ENCODE measurements around the gene CSK.
A peak's percentile ranks its signal among the peaks of the same experiment; 100 is the strongest.

CSK gene

GRCh38 chr15:74779162-74779648, 2.7 kb upstream of the CSK start:
- no peak for TF ChIP-seq CTCF (conservative IDR thresholded peaks at IDR 0.05)
- peak overlapping the region; percentile 5 for H3K27ac ChIP-seq

DNA sequence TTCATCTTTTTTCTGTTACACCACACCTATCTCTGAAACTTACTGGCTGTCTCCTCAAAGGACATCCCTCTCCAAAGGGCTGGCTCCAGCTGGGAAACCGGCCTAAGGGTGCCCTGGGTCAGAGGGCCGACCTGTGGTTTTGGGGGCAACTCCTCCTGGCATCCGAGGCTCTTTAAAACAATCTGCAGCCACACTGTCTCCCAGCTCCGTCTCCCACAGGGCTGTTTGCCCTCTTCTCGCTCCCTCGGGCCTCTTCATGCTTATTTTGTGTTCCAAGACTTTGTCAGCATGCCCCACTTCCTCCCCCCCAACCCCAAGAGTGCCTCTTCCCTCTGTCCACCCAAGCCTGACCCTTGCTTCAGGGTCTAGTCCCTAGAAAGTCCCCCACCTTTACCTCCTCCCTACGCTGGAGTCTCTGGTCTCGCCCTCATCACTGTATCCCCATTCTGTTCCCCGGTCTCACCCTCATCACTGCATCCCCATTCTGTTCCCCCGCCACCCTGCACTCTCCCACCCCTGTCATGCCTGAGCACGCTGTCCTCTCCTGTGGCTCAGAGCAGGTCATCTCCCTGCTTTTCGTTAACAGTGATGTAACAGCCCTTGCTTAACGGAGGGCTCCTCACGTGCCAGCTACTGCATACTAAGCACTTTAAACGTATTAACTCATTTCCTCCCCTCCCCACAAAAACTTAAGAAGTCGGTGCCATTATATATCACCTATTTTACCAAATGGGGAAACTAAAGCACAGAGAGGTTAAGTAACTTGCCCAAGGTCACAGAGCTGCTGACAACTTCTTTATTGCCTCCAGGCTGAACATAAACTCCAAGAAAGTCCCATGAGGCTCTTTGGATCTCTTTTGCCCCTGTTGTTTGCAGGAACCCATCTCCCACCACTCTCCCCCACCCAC, 1.1 kb upstream of the CSK start:
- peak overlapping the region; percentile 97; the same call in 1 of the 2 replicates for H3K27ac ChIP-seq
- TF ChIP-seq CTCF (conservative IDR thresholded peaks at IDR 0.05) = no peak

DNA sequence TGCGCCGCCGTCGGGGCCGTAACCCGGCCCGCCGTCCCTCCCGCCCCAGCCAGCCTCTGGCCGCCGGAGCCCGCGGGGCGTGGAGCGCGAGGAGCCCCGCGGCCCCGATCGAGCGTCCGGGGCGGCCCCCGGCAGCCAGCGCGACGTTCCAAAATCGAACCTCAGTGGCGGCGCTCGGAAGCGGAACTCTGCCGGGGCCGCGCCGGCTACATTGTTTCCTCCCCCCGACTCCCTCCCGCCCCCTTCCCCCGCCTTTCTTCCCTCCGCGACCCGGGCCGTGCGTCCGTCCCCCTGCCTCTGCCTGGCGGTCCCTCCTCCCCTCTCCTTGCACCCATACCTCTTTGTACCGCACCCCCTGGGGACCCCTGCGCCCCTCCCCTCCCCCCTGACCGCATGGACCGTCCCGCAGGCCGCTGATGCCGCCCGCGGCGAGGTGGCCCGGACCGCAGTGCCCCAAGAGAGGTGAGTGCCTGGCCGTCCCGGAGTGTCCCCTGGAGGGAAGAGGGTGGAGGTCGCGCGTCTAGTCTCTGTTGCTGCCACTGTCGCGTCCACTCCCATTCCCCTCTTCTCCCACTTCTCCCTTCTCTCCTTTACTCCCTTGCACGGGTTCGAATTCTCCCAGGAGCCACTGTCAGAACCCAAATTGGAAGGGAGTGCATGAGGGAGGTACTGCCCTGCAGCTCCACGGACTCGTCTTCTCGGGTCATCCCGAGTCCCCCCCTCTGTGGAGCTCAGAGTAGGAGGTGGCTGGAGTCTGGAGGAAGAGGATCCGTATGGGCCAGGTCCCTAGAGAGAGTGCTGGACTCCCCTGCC, 585 bp downstream of the CSK start:
- peak overlapping the region; percentile 97 for H3K27ac ChIP-seq
- TF ChIP-seq CTCF (conservative IDR thresholded peaks at IDR 0.05) = no peak

GRCh38 chr15:74783072-74783807, 1.4 kb downstream of the CSK start:
- TF ChIP-seq CTCF (conservative IDR thresholded peaks at IDR 0.05) = no peak
- peak overlapping the region; percentile 97 for H3K27ac ChIP-seq

DNA sequence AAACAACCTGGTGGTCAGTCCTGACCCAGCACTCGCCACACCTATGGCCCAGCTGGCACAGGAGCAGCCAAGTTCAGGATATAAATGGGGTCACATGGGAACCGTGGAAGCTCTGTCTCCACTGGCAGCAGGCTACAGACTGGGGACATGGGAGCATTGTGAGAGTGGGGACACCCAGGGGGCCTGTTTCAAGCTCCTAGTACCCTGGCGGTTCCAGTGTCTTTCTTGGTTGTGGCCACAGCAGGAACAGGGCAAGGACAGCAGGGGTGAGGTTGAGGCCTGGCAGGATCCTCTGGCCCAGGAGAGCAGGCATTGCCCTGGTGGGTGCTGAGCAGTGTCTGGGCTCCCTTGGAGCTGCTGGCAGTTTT, 1.9 kb downstream of the CSK start:
- TF ChIP-seq CTCF (conservative IDR thresholded peaks at IDR 0.05) = no peak
- H3K27ac ChIP-seq = peak overlapping the region; percentile 97

GRCh38 chr15:74784426-74785193, 2.7 kb downstream of the CSK start:
- no peak for TF ChIP-seq CTCF (conservative IDR thresholded peaks at IDR 0.05)
- peak overlapping the region; percentile 97; the same call in 1 of the 2 replicates for H3K27ac ChIP-seq

Data from VCaP (cell line).